DMS 273 treated with DMSO at 0.1 percent for 48 hours (cell line): ENCODE measurements around the gene CYB561.
A peak's percentile ranks its signal among the peaks of the same experiment; 100 is the strongest.

Experiments used
- DNase-seq: peaks from one replicate; lab custom pipeline; 2025; lab: John Stamatoyannopoulos, UW

Gene CYB561

DNA sequence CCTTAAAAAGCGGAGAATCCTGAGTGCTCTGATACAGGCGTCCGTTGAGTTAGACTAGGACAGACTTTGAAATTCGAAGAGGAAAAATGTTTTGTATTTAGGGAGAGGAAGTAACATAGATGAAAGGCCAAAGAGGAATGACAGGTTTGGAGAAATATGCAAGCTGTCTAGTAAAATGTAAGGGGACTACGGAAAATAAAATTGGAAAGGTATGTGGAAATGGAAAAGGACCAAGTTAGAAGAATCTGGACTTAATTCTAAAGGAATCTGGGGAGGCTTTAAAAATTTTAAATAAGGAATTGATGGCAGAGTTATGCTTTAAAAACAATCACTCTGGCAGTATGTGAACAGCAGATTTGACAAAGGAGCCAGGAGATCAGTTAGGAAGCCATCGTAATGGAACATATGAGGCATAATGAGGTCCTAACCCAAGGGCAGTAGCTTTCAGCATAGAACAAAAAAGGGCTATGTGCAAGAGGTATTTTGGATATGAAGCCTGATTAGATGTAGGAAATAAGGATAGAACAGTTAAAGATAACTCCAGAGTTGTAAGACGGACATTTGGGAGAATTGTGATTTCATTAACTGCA lies 38.3 kb downstream of the CYB561 start:
- no peak for DNase-seq

DNA sequence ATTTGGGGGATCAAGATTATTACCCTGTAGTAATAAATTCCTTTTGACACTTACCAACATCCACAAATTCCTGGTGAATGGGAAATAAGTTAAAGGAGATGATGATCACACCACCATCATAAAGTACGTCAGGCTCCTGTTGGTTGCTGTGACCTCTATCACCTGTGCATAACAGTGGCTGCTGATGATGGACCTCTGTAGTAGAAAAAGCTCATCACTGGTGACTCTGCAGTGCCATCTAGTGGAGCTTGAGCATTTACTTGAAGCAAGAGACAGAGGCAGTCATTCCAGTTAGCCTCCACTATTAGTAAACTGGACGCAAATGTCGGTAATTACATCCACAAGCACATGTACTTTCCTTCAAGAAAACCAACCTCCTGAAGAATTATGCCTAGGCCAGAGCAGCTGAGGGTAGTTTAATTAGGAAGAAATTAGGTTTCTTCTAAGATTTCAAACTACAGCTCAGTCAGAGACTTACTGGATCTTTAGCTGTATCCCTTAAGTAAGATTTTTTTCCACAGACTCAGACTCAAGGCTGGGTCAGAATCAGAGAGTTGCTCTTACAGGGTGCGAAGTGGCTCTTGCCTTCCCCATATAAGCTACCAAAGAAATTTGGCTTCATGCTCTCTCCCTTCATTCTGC lies 39.3 kb downstream of the CYB561 start:
- peak; percentile 41 for DNase-seq

DNA sequence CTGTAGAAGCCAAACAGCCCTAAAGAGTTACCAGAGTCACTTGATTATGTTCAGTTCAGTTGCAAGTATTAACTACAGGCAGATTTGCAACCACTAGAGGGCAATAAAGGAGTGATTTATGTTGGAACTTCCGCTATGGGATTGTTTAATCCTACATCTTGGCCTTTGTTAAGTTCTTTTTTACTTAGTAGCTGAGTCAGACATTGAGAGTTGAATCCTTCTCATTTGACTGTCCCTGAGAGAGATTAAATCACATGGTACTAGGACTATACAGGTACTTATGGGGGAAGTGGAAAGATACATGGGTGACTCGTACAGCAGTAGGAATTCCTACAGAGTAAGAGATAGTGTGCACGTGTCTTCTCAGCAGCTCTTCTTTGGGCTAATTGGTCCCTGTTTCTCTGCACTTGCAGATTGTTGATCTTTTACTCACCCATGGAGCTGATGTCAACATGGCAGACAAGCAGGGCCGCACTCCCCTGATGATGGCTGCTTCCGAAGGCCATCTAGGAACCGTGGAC lies 40.3 kb downstream of the CYB561 start:
- peak; percentile 22 for DNase-seq

DNA sequence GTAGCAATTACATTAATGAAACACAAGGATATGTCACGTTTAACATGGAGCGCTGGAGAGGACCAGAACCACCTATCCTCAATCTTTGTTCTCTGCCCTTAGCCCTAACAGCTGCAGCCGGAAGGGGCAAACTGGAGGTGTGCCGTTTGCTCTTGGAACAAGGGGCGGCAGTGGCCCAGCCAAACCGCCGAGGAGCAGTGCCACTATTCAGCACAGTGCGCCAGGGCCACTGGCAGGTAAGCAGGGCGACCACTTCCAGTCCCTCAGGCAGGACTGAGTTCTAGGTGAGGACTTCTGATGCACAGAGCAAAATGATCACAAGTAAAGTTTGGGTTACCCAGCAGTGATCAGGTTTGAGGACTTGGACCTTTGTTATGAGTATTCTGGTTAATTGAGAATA lies 41.1 kb downstream of the CYB561 start:
- DNase-seq: no peak

DNA sequence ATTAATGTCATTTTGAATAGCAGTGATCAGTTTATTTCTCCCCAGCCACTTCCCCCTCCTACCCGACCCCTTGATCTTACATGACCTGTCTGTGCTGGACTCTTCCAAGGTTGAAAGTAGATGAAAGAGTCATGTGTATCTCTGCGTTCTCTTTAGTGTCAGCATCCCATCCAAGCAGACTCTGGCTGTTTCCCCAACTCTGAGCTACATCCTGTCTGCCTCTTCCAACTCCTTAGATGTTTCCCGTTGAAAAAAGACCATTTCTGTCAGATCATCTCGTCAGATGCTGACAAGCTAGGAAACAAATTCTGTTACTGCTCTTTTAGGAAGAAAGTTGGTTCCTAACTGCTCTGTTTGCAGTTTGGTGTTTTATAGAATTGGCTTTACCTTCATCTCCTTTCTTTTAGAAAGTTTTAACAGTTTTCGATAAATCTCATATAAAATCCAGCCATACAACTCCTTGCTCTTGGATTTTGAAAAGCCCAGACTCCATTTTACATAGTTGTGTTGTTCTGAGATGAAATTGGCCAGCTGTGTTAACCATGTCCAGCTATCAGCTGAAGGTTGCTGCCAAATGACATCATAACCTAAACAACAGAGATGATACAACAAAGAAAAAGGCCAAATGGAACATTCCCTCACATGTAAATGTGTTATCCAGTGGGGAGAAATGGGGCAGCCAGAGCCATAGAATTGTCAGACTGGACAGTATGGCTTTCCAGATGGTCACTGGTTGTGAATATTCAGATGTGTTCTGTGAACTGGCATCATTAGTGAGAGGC lies 43.5 kb downstream of the CYB561 start:
- DNase-seq: no peak

DNA sequence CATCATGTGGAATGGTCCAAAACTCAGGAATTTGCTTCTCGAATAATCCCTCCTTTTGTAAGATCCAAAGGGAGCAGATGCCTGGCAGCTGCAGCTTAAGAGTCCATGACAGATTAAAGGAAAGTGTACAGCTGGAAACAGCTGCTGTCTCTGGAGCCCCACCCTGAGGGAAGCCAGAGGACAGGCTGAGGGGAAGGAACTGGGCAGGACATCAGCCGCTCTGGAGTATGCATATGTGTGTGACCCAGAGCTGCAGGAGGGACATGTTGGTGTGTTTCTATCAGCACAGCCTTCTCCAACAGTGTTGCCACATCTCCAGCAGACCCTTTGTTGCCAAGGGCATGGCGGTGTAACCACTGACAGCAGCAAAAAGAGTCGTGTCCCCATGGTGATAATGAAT lies 46.2 kb downstream of the CYB561 start:
- no peak for DNase-seq

DNA sequence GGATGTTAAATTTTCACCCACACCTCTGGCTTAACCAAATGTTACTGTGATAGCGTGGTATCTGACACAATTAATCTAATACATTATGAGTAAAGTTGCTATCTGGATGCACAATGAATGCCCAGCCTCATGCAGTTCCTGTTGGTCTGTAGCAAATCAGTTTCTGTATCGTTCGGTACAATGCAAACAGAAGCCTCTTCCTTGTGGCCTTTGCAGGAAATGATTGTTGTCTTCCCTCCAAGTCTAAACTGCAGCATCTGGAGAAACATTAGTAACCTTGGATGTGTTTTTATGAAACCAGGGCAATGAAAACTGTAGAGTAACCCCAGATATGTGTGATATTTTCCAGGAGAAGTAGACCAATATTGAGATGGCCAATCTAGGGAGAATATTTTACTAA lies 46.8 kb downstream of the CYB561 start:
- no peak for DNase-seq

DNA sequence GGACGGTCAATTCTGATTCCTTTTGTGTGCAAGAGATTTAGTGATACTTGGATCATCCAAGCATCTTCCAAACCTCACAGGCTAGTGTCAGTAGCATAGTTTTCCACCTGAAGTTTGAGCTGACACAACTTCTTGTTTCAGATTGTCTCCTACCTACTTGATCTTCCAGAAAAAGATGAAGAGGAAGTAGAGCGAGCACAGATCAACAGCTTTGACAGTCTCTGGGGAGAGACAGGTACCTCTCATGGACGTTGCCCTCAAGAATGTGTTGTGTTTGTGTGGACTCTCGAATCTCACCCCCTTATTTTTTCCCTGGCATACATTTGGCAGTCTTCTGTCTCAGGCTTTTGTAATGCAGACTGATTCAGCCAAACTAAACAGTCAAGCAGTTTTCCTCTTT lies 47.4 kb downstream of the CYB561 start:
- no peak for DNase-seq

DNA sequence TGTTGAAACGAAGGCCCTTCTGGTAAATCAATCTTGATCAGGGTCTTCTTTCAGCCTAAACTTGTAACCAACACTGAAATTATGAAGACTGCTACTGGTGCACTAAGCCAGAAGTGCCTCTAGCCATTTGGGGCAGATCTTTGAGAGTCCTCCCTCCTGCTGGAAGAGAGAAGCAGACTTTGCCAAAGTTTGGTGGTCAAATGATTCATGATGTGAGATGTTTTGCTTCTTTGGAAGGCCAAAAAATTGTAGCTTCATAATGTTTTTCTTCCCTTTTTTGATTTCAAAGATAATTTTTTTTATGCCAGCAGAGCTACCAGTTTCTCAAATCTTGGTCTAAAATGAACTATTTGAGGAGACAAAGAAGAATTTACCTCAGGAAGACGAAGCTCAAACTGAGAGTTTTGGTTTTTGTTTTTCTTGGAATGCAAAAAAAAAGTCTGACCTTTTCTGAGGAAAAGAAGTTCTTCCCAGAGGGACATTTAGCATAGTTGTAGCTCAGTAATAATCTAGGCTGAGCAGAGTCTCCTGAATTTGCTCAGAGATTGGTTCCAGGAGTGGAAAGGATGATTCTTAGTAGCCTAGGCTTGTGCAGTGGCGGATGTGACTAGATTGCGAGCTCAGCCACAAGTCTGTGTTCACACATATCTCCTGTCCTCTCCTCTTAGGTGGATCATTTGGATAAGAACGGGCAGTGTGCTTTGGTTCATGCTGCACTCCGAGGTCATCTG lies 50.9 kb downstream of the CYB561 start:
- DNase-seq: no peak

DNA sequence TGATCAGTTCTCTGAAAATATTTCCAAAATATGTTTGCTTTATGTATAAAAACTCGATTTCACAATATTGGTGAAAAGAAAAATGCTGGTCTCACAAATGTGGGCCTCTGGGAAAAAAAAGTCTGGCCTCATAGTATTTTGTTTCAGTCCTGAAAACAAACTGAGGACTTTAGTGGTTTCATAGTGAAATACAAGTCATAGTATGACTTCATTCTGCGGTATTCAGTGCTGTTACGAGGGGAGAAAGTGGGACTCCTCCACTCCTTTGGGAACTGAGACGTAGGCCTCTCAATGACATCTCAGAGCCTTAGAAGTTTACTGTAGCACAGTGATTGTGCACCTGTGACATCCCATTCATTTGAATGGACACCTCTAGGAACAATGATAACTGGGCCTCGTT lies 56.0 kb downstream of the CYB561 start:
- no peak for DNase-seq

DNA sequence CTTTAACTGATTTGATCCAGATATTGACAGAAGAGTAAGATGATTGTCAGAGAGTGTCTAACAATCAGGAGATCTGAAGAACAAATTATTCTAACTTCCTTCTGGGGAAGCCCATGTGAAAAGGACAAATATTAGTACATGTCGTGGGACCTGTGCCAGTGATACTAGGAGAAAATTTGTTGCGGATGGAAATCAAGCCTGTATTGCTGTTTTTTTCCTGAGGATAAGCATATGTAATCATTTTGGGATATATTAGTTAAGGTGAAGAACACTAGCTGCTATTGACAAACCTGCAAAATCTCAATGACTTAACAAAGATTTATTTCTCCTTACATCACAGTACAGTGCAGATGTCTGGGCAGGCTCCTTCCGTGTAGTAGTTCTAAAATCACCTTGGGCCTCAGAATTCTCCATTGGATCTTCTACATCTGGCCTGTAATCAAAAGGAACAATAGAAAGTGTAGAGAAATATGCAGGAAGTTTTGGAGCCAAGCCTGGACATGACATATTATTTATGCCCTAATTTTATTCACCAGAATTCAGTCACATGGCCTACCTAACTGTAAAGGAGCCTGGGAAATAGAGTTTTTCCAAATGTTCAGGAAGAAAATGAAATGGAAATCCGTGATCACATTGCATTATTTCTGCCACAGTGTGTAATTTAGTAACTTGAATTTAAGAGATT lies 58.3 kb downstream of the CYB561 start:
- DNase-seq: no peak

DNA sequence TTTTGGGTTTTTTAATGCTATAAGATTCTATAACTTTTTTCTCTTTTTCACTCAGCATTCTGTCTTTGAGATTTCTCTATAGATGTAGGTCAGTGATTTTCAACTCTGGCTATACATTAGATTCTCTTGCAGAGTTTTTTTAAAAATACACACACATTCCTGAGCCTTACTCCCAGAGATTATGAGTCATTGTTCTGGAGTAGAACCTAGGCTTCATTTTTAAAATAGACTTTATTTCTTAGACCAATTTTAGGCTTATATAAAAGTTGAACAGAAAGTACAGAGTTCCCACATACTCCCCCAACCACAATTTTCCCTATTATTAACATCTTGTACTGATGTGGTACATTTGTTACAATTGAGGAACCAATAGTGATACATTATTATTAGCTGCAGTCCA lies 63.3 kb downstream of the CYB561 start:
- no peak for DNase-seq
